ENCODE measurements around the gene COG2. TPM values are rescaled to one million over a fixed set of nuclear protein-coding genes. Genes with fewer than 3 reads are reported as not detected.

The COG2 gene
- total RNA-seq, 4 donors from 2014 or later: 21.5 to 46.5 (median 27.4) TPM

- no peak for DNase-seq
- no peaks in the 10 kb centered on the region for H3K36me3 ChIP-seq
- no peak for ATAC-seq
- peaks cover 32 to 33% of the 10 kb centered on the region in 2 donors for H3K4me1 ChIP-seq
- intact Hi-C loops (cut with DNase I; ENCODE audit: low total_unique reads): loop anchor here (5.0 kb wide), 2 partner anchors 62 to 152 kb away; no protein-coding TSS in a partner anchor
- no peaks in the 10 kb centered on the region for H3K9me3 ChIP-seq
- no peaks in the 10 kb centered on the region for H3K27me3 ChIP-seq
- TF ChIP-seq POLR2A (IDR thresholded peaks at IDR 0.05): no peak
- TF ChIP-seq, protein P1, sequence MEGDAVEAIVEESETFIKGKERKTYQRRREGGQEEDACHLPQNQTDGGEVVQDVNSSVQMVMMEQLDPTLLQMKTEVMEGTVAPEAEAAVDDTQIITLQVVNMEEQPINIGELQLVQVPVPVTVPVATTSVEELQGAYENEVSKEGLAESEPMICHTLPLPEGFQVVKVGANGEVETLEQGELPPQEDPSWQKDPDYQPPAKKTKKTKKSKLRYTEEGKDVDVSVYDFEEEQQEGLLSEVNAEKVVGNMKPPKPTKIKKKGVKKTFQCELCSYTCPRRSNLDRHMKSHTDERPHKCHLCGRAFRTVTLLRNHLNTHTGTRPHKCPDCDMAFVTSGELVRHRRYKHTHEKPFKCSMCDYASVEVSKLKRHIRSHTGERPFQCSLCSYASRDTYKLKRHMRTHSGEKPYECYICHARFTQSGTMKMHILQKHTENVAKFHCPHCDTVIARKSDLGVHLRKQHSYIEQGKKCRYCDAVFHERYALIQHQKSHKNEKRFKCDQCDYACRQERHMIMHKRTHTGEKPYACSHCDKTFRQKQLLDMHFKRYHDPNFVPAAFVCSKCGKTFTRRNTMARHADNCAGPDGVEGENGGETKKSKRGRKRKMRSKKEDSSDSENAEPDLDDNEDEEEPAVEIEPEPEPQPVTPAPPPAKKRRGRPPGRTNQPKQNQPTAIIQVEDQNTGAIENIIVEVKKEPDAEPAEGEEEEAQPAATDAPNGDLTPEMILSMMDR (IDR thresholded peaks at IDR 0.05 in 4 of 5, conservative IDR thresholded peaks at IDR 0.05 in 1 of 5): no peak
- H3K4me3 ChIP-seq: no peak overlapping the region
- H3K27ac ChIP-seq: peak overlapping the region in 1 of 4 donors; percentile 20
- in situ Hi-C loops (cut with MboI; ENCODE audit: low sequenced_read_pairs in 4 of 4): no loop called here
Observed at GRCh38 chr1:230709619-230710542, 67.6 kb downstream of the COG2 start.

GRCh38 chr1:230710543-230710904 lies 68.2 kb downstream of the COG2 start:
- no peak for ATAC-seq
- in situ Hi-C loops (cut with MboI; ENCODE audit: low sequenced_read_pairs in 4 of 4): no loop called here
- intact Hi-C loops (cut with DNase I; ENCODE audit: low total_unique reads): loop anchor here (5.0 kb wide), 2 partner anchors 62 to 152 kb away; no protein-coding TSS in a partner anchor
- TF ChIP-seq POLR2A (IDR thresholded peaks at IDR 0.05): no peak
- TF ChIP-seq, protein P1 (IDR thresholded peaks at IDR 0.05 in 4 of 5, conservative IDR thresholded peaks at IDR 0.05 in 1 of 5): no peak
- no peak overlapping the region for H3K4me3 ChIP-seq
- no peak for DNase-seq
- H3K4me1 ChIP-seq: peaks cover 33 to 35% of the 10 kb centered on the region in 2 donors
- H3K27me3 ChIP-seq: no peaks in the 10 kb centered on the region
- no peak overlapping the region for H3K27ac ChIP-seq
- no peaks in the 10 kb centered on the region for H3K9me3 ChIP-seq
- H3K36me3 ChIP-seq: no peaks in the 10 kb centered on the region

DNA sequence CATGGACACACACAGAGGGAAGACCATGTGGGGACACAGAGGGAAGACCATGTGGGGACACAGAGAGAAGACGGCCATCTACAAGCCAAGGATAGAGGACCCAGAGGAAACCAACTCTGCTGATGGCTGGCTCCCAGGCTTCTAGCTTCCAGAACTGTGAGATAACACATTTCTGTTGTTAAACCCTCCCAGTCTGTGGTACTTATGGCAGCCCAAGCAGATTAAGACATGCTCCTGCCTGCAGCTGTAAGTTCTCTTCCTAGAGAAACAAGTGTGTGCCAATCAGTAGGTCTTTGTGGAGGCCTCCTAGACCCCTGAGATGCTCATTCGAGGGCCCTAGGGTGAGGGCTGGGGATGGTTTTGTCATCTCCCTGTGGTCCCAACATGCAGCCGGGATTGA lies 69.0 kb downstream of the COG2 start:
- H3K27ac ChIP-seq: no peak overlapping the region
- in situ Hi-C loops (cut with MboI; ENCODE audit: low sequenced_read_pairs in 4 of 4): no loop called here
- TF ChIP-seq, protein P1 (IDR thresholded peaks at IDR 0.05 in 4 of 5, conservative IDR thresholded peaks at IDR 0.05 in 1 of 5): no peak
- peaks cover 33 to 35% of the 10 kb centered on the region in 2 donors for H3K4me1 ChIP-seq
- no peaks in the 10 kb centered on the region for H3K27me3 ChIP-seq
- no peaks in the 10 kb centered on the region for H3K36me3 ChIP-seq
- intact Hi-C loops (cut with DNase I; ENCODE audit: low total_unique reads): loop anchor here (5.0 kb wide), 2 partner anchors 61 to 151 kb away; no protein-coding TSS in a partner anchor
- DNase-seq (no peak), ATAC-seq (no peak)
- H3K9me3 ChIP-seq: no peaks in the 10 kb centered on the region
- no peak overlapping the region for H3K4me3 ChIP-seq

- intact Hi-C loops (cut with DNase I; ENCODE audit: low total_unique reads): loop anchor here (5.0 kb wide), 2 partner anchors 60 to 150 kb away; no protein-coding TSS in a partner anchor
- peaks cover 33 to 35% of the 10 kb centered on the region in 2 donors for H3K4me1 ChIP-seq
- H3K27ac ChIP-seq: peak overlapping the region; percentile 87 to 92 (median 90)
- no peaks in the 10 kb centered on the region for H3K9me3 ChIP-seq
- no peak for TF ChIP-seq POLR2A (IDR thresholded peaks at IDR 0.05)
- TF ChIP-seq, protein P1 (IDR thresholded peaks at IDR 0.05 in 4 of 5, conservative IDR thresholded peaks at IDR 0.05 in 1 of 5): no peak
- in situ Hi-C loops (cut with MboI; ENCODE audit: low sequenced_read_pairs in 4 of 4): no loop called here
- no peaks in the 10 kb centered on the region for H3K27me3 ChIP-seq
- H3K36me3 ChIP-seq: no peaks in the 10 kb centered on the region
- H3K4me3 ChIP-seq: no peak overlapping the region
- no peak for DNase-seq
- ATAC-seq: no peak
Observed at GRCh38 chr1:230712470-230712942, 70.2 kb downstream of the COG2 start.

All from gastrocnemius medialis (tissue), 4 donors.